ENCODE measurements around the gene KCNJ13. TPM values are rescaled to one million over a fixed set of nuclear protein-coding genes. Genes with fewer than 3 reads are reported as not detected.

The KCNJ13 gene
- not detected for total RNA-seq

- no peak for ATAC-seq
- no peak for DNase-seq (ENCODE audit: low spot score)
- intact Hi-C loops (cut with DNase I), result no loop called here
Measured at GRCh38 chr2:232776435-232776834, at the start of gene KCNJ13. Gene KCNJ13 (minus strand): TSS chr2:232776565. CDS start chr2:232771362, 5,203 bp downstream.

- no peak for DNase-seq (ENCODE audit: low spot score)
- no peak for ATAC-seq
- intact Hi-C loops (cut with DNase I), result no loop called here
Measured at GRCh38 chr2:232817756-232818155, 41.4 kb upstream of the KCNJ13 start.

- intact Hi-C loops (cut with DNase I), result no loop called here
- DNase-seq (ENCODE audit: low spot score) (no peak), ATAC-seq (no peak)
Measured at GRCh38 chr2:232816657-232817056, 40.3 kb upstream of the KCNJ13 start.

GRCh38 chr2:232815569-232815968, 39.2 kb upstream of the KCNJ13 start:
- intact Hi-C loops (cut with DNase I), result no loop called here
- no peak for ATAC-seq
- no peak for DNase-seq (ENCODE audit: low spot score)

GRCh38 chr2:232810444-232810843, 34.1 kb upstream of the KCNJ13 start:
- intact Hi-C loops (cut with DNase I), result no loop called here
- ATAC-seq (no peak), DNase-seq (ENCODE audit: low spot score) (no peak)

- DNase-seq (ENCODE audit: low spot score) (no peak), ATAC-seq (no peak)
- intact Hi-C loops (cut with DNase I), result no loop called here
Measured at GRCh38 chr2:232809349-232810124, 33.2 kb upstream of the KCNJ13 start.

GRCh38 chr2:232802091-232802490, 25.7 kb upstream of the KCNJ13 start:
- intact Hi-C loops (cut with DNase I), result no loop called here
- DNase-seq (ENCODE audit: low spot score), result no peak
- ATAC-seq, result no peak

GRCh38 chr2:232800166-232800565, 23.8 kb upstream of the KCNJ13 start:
- intact Hi-C loops (cut with DNase I), result no loop called here
- DNase-seq (ENCODE audit: low spot score) (no peak), ATAC-seq (no peak)

- ATAC-seq, result no peak
- intact Hi-C loops (cut with DNase I), result no loop called here
- DNase-seq (ENCODE audit: low spot score), result no peak
Measured at GRCh38 chr2:232798187-232798586, 21.8 kb upstream of the KCNJ13 start.

- intact Hi-C loops (cut with DNase I), result no loop called here
- DNase-seq (ENCODE audit: low spot score), result no peak
- ATAC-seq, result no peak
Measured at GRCh38 chr2:232795920-232796319, 19.6 kb upstream of the KCNJ13 start.

GRCh38 chr2:232794981-232795380, 18.6 kb upstream of the KCNJ13 start:
- intact Hi-C loops (cut with DNase I), result no loop called here
- no peak for DNase-seq (ENCODE audit: low spot score)

GRCh38 chr2:232793271-232793670, 16.9 kb upstream of the KCNJ13 start:
- DNase-seq (ENCODE audit: low spot score) (no peak), ATAC-seq (no peak)
- intact Hi-C loops (cut with DNase I), result no loop called here

More at GRCh38 chr2:232794981-232795380, 18.6 kb upstream of the KCNJ13 start:
- no peak for ATAC-seq

- ATAC-seq, result no peak
- no peak for DNase-seq (ENCODE audit: low spot score)
- intact Hi-C loops (cut with DNase I), result no loop called here
Measured at GRCh38 chr2:232791518-232791917, 15.2 kb upstream of the KCNJ13 start.

- ATAC-seq (no peak), DNase-seq (ENCODE audit: low spot score) (no peak)
- intact Hi-C loops (cut with DNase I), result no loop called here
Measured at GRCh38 chr2:232789082-232789481, 12.7 kb upstream of the KCNJ13 start.

- ATAC-seq (no peak), DNase-seq (ENCODE audit: low spot score) (no peak)
- intact Hi-C loops (cut with DNase I), result no loop called here
Measured at GRCh38 chr2:232787806-232788205, 11.4 kb upstream of the KCNJ13 start.

GRCh38 chr2:232783278-232783677, 6.9 kb upstream of the KCNJ13 start:
- intact Hi-C loops (cut with DNase I), result no loop called here
- ATAC-seq, result no peak
- no peak for DNase-seq (ENCODE audit: low spot score)

- ATAC-seq, result no peak
- no peak for DNase-seq (ENCODE audit: low spot score)
- intact Hi-C loops (cut with DNase I), result no loop called here
Measured at GRCh38 chr2:232781765-232782164, 5.4 kb upstream of the KCNJ13 start.

- intact Hi-C loops (cut with DNase I), result no loop called here
- ATAC-seq (no peak), DNase-seq (ENCODE audit: low spot score) (no peak)
Measured at GRCh38 chr2:232779934-232780333, 3.6 kb upstream of the KCNJ13 start.

- intact Hi-C loops (cut with DNase I), result no loop called here
- DNase-seq (ENCODE audit: low spot score) (no peak), ATAC-seq (no peak)
Measured at GRCh38 chr2:232779465-232779864, 3.1 kb upstream of the KCNJ13 start.

GRCh38 chr2:232777276-232777675, 911 bp upstream of the KCNJ13 start:
- ATAC-seq (peak; percentile 61), DNase-seq (ENCODE audit: low spot score) (no peak)
- intact Hi-C loops (cut with DNase I), result no loop called here

- ATAC-seq, result no peak
- no peak for DNase-seq (ENCODE audit: low spot score)
- intact Hi-C loops (cut with DNase I), result no loop called here
Measured at GRCh38 chr2:232773815-232774214, 2.5 kb downstream of the KCNJ13 start.
